BLaER1 (cell line): ENCODE measurements around the gene ESPN.

Experiments
- H3K27ac ChIP-seq: shearing (Covaris generic); formaldehyde crosslinking; 2 replicates; pipeline ENCODE4 v1.8.1; 2022
- H3K27me3 ChIP-seq: shearing (Covaris generic); formaldehyde crosslinking; 2 replicates; pipeline ENCODE4 v1.8.1; 2022
- H3K36me3 ChIP-seq: shearing (Covaris generic); formaldehyde crosslinking; 2 replicates; pipeline ENCODE4 v1.8.1; 2022
- H3K4me1 ChIP-seq: shearing (Covaris generic); formaldehyde crosslinking; 2 replicates; pipeline ENCODE4 v1.8.1; 2022
- H3K4me2 ChIP-seq: shearing (Covaris generic); formaldehyde crosslinking; 2 replicates; pipeline ENCODE4 v1.8.1; 2022
- H3K4me3 ChIP-seq: shearing (Covaris generic); formaldehyde crosslinking; 2 replicates; pipeline ENCODE4 v1.8.1; 2022
- H3K9ac ChIP-seq: shearing (Covaris generic); formaldehyde crosslinking; 2 replicates; pipeline ENCODE4 v1.8.1; 2022
- H3K9me3 ChIP-seq: shearing (Covaris generic); formaldehyde crosslinking; 2 replicates; pipeline ENCODE4 v1.8.1; 2022
- H4K20me1 ChIP-seq: shearing (Covaris generic); formaldehyde crosslinking; 2 replicates; pipeline ENCODE4 v1.8.1; 2022
- Cebpa-rat ChIP-seq: shearing (Covaris generic); IDR thresholded peaks from 2 replicates; pipeline ENCODE4 v1.8.1; 2022

The ESPN gene

GRCh38 chr1:6456800-6457466 lies 32.4 kb downstream of the ESPN start:
- no peak for TF ChIP-seq Cebpa-rat
- no peak overlapping the region for H3K9ac ChIP-seq
- H3K4me2 ChIP-seq, result no peak overlapping the region
- H3K9me3 ChIP-seq, result peaks cover 11% of the 10 kb centered on the region; the same call in 1 of the 2 replicates
- H3K36me3 ChIP-seq, result peaks cover 5% of the 10 kb centered on the region; the same call in 1 of the 2 replicates
- no peak overlapping the region for H3K4me3 ChIP-seq
- peaks cover 68% of the 10 kb centered on the region for H3K27me3 ChIP-seq
- no peak overlapping the region for H3K27ac ChIP-seq
- peaks cover 16% of the 10 kb centered on the region; the same call in 1 of the 2 replicates for H4K20me1 ChIP-seq
- peaks cover 20% of the 10 kb centered on the region for H3K4me1 ChIP-seq

- peaks cover 58% of the 10 kb centered on the region for H3K27me3 ChIP-seq
- peak overlapping the region; percentile 26; the same call in 1 of the 2 replicates for H3K9ac ChIP-seq
- peaks cover 6% of the 10 kb centered on the region; the same call in 1 of the 2 replicates for H3K9me3 ChIP-seq
- H3K36me3 ChIP-seq, result peaks cover 17% of the 10 kb centered on the region; the same call in 1 of the 2 replicates
- H4K20me1 ChIP-seq, result peaks cover 7% of the 10 kb centered on the region; the same call in 1 of the 2 replicates
- peaks cover 22% of the 10 kb centered on the region for H3K4me1 ChIP-seq
- H3K27ac ChIP-seq, result peak overlapping the region; percentile 60
- no peak for TF ChIP-seq Cebpa-rat
- H3K4me2 ChIP-seq, result peak overlapping the region; percentile 81
- peak overlapping the region; percentile 45 for H3K4me3 ChIP-seq
Observed at GRCh38 chr1:6459850-6460265, 35.3 kb downstream of the ESPN start.

GRCh38 chr1:6460301-6461050 lies 35.9 kb downstream of the ESPN start:
- Histone ChIP-seq H3K4me3 (peak overlapping the region; percentile 45), H3K4me1 (peaks cover 28% of the 10 kb centered on the region), H3K36me3 (peaks cover 17% of the 10 kb centered on the region; the same call in 1 of the 2 replicates), H3K4me2 (peak overlapping the region; percentile 81), H3K9ac (peak overlapping the region; percentile 53; the same call in 1 of the 2 replicates), H3K27me3 (peaks cover 58% of the 10 kb centered on the region), H3K27ac (peak overlapping the region; percentile 60), H4K20me1 (peaks cover under 1% of the 10 kb centered on the region; the same call in 1 of the 2 replicates), H3K9me3 (no peaks in the 10 kb centered on the region)
- no peak for TF ChIP-seq Cebpa-rat

GRCh38 chr1:6461051-6461530 lies 36.5 kb downstream of the ESPN start:
- H3K4me3 ChIP-seq, result no peak overlapping the region
- peak overlapping the region; percentile 60; the same call in 1 of the 2 replicates for H3K27ac ChIP-seq
- H3K9me3 ChIP-seq, result no peaks in the 10 kb centered on the region
- no peak for TF ChIP-seq Cebpa-rat
- peak overlapping the region; percentile 53; the same call in 1 of the 2 replicates for H3K9ac ChIP-seq
- no peaks in the 10 kb centered on the region; the same call in 1 of the 2 replicates for H4K20me1 ChIP-seq
- H3K4me1 ChIP-seq, result peaks cover 34% of the 10 kb centered on the region
- peaks cover 58% of the 10 kb centered on the region for H3K27me3 ChIP-seq
- peaks cover 17% of the 10 kb centered on the region; the same call in 1 of the 2 replicates for H3K36me3 ChIP-seq
- H3K4me2 ChIP-seq, result peak overlapping the region; percentile 81

GRCh38 chr1:6461538-6462411 lies 37.2 kb downstream of the ESPN start:
- no peak for TF ChIP-seq Cebpa-rat
- H3K9me3 ChIP-seq, result no peaks in the 10 kb centered on the region
- no peak overlapping the region for H3K4me3 ChIP-seq
- H3K27ac ChIP-seq, result no peak overlapping the region
- H4K20me1 ChIP-seq, result no peaks in the 10 kb centered on the region; the same call in 1 of the 2 replicates
- peaks cover 58% of the 10 kb centered on the region for H3K27me3 ChIP-seq
- peaks cover 17% of the 10 kb centered on the region; the same call in 1 of the 2 replicates for H3K36me3 ChIP-seq
- H3K4me1 ChIP-seq, result peaks cover 38% of the 10 kb centered on the region
- 0 out of 2 replicates have a peak overlapping the region, but pooled peaks have one; percentile 81 for H3K4me2 ChIP-seq
- no peak overlapping the region for H3K9ac ChIP-seq

GRCh38 chr1:6462412-6463119 lies 38.0 kb downstream of the ESPN start:
- Histone ChIP-seq H3K4me1 (peaks cover 38% of the 10 kb centered on the region), H3K27me3 (peaks cover 58% of the 10 kb centered on the region)

GRCh38 chr1:6463120-6463412 lies 38.5 kb downstream of the ESPN start:
- Histone ChIP-seq H3K36me3 (peaks cover 17% of the 10 kb centered on the region; the same call in 1 of the 2 replicates), H4K20me1 (no peaks in the 10 kb centered on the region; the same call in 1 of the 2 replicates), H3K27ac (no peak overlapping the region), H3K9me3 (no peaks in the 10 kb centered on the region), H3K9ac (no peak overlapping the region), H3K4me2 (no peak overlapping the region), H3K27me3 (peaks cover 57% of the 10 kb centered on the region), H3K4me3 (no peak overlapping the region), H3K4me1 (peaks cover 38% of the 10 kb centered on the region)
- TF ChIP-seq Cebpa-rat, result no peak

More at GRCh38 chr1:6462412-6463119, 38.0 kb downstream of the ESPN start:
- no peaks in the 10 kb centered on the region; the same call in 1 of the 2 replicates for H4K20me1 ChIP-seq
- H3K4me3 ChIP-seq, result no peak overlapping the region
- H3K36me3 ChIP-seq, result peaks cover 17% of the 10 kb centered on the region; the same call in 1 of the 2 replicates
- H3K9me3 ChIP-seq, result no peaks in the 10 kb centered on the region
- no peak overlapping the region for H3K4me2 ChIP-seq
- H3K27ac ChIP-seq, result no peak overlapping the region
- no peak overlapping the region for H3K9ac ChIP-seq
- TF ChIP-seq Cebpa-rat, result no peak

GRCh38 chr1:6464514-6464836 lies 39.9 kb downstream of the ESPN start:
- Histone ChIP-seq H3K9ac (no peak overlapping the region), H3K4me3 (no peak overlapping the region), H3K27ac (no peak overlapping the region), H3K36me3 (peaks cover 17% of the 10 kb centered on the region; the same call in 1 of the 2 replicates), H3K27me3 (peaks cover 54% of the 10 kb centered on the region), H3K4me2 (peak overlapping the region; percentile 89; the same call in 1 of the 2 replicates), H4K20me1 (no peaks in the 10 kb centered on the region; the same call in 1 of the 2 replicates), H3K9me3 (no peaks in the 10 kb centered on the region), H3K4me1 (peaks cover 37% of the 10 kb centered on the region)
- TF ChIP-seq Cebpa-rat, result no peak

- TF ChIP-seq Cebpa-rat, result no peak
- Histone ChIP-seq H3K9ac (no peak overlapping the region), H3K27me3 (peaks cover 54% of the 10 kb centered on the region), H3K4me1 (peaks cover 32% of the 10 kb centered on the region), H3K27ac (no peak overlapping the region), H3K36me3 (peaks cover 17% of the 10 kb centered on the region; the same call in 1 of the 2 replicates), H3K9me3 (no peaks in the 10 kb centered on the region), H3K4me3 (no peak overlapping the region), H3K4me2 (peak overlapping the region; percentile 89), H4K20me1 (no peaks in the 10 kb centered on the region; the same call in 1 of the 2 replicates)
Observed at GRCh38 chr1:6464915-6465314, 40.3 kb downstream of the ESPN start.
